Astrocyte (in vitro differentiated cells and primary cell): ENCODE results near the gene ZNF593. TPM values are rescaled to one million over a fixed set of nuclear protein-coding genes. Genes with fewer than 3 reads are reported as not detected.

ENCODE experiments used
- DNase-seq: peaks from one replicate; pipeline ENCODE4 v3.0.0-alpha.2; 2010; ENCODE audit warnings: low read depth
- FAIRE-seq: peaks from 2 replicates; lab custom pipeline; 2011; peaks lifted over from hg19 to GRCh38; lab: Jason Lieb, UNC
- H2AFZ ChIP-seq: 2 replicates; pipeline ENCODE4 v1.6.0; 2012; ENCODE audit warnings: low read depth, low read length, inconsistent platforms
- H3K27ac ChIP-seq: 2 replicates; pipeline ENCODE4 v1.5.1; 2011; ENCODE audit warnings: low read depth, low read length, inconsistent platforms
- H3K27me3 ChIP-seq: 2 replicates; pipeline ENCODE4 v1.6.0; 2011; ENCODE audit warnings: low read length, inconsistent platforms; ENCODE audit not compliant: insufficient read depth
- H3K36me3 ChIP-seq: 2 replicates; pipeline ENCODE4 v1.5.1; 2011; ENCODE audit warnings: low read length, inconsistent platforms; ENCODE audit not compliant: insufficient read depth
- H3K4me1 ChIP-seq: 2 replicates; pipeline ENCODE4 v1.5.1; 2011; ENCODE audit warnings: low read length, inconsistent platforms; ENCODE audit not compliant: insufficient read depth
- H3K4me2 ChIP-seq: 2 replicates; pipeline ENCODE4 v1.6.0; 2012; ENCODE audit warnings: low read length, inconsistent platforms
- H3K4me3 ChIP-seq: 2 replicates; pipeline ENCODE4 v1.5.1; 2011; ENCODE audit warnings: low read depth, mild to moderate bottlenecking, low read length, inconsistent platforms; ENCODE audit not compliant: insufficient read depth
- H3K79me2 ChIP-seq: 2 replicates; pipeline ENCODE4 v1.6.0; 2012; ENCODE audit warnings: mild to moderate bottlenecking, low read length, inconsistent platforms; ENCODE audit not compliant: insufficient read depth
- H3K9ac ChIP-seq: 2 replicates; pipeline ENCODE4 v1.6.0; 2012; ENCODE audit warnings: mild to moderate bottlenecking, low read length, inconsistent platforms
- H3K9me3 ChIP-seq: 2 replicates; pipeline ENCODE4 v1.5.1; 2012; ENCODE audit warnings: low read depth, mild to moderate bottlenecking, low read length, inconsistent platforms; ENCODE audit not compliant: insufficient read depth
- H4K20me1 ChIP-seq: 2 replicates; pipeline ENCODE4 v1.6.0; 2012; ENCODE audit warnings: low read length, inconsistent platforms; ENCODE audit not compliant: insufficient read depth
- H3K27ac Mint-ChIP-seq: one replicate; pipeline ENCODE4 v1.8.0; 2021; ENCODE audit warnings: mild to moderate bottlenecking, mixed read lengths; ENCODE audit not compliant: unreplicated experiment
- H3K27me3 Mint-ChIP-seq: one replicate; pipeline ENCODE4 v1.8.0; 2021; ENCODE audit warnings: low read depth, mixed read lengths; ENCODE audit not compliant: unreplicated experiment
- H3K36me3 Mint-ChIP-seq: one replicate; pipeline ENCODE4 v1.8.0; 2021; ENCODE audit warnings: low read depth, mixed read lengths; ENCODE audit not compliant: unreplicated experiment
- H3K4me1 Mint-ChIP-seq: one replicate; pipeline ENCODE4 v1.8.0; 2021; ENCODE audit warnings: low read depth, mixed read lengths; ENCODE audit not compliant: unreplicated experiment
- H3K4me3 Mint-ChIP-seq: one replicate; pipeline ENCODE4 v1.8.0; 2021; ENCODE audit warnings: mild to moderate bottlenecking, moderate library complexity, mixed read lengths; ENCODE audit not compliant: unreplicated experiment
- H3K9me3 Mint-ChIP-seq: one replicate; pipeline ENCODE4 v1.8.0; 2021; ENCODE audit warnings: mild to moderate bottlenecking, mixed read lengths; ENCODE audit not compliant: unreplicated experiment
- EZH2 ChIP-seq: IDR thresholded peaks from 2 replicates; pipeline ENCODE4 v1.6.1; 2012; ENCODE audit warnings: mild to moderate bottlenecking, low read length, inconsistent platforms; ENCODE audit not compliant: insufficient read depth
- total RNA-seq: library from RNA; stranded (reverse); gene quantifications from 2 replicates; pipeline ENCODE4 v1.2.1, GENCODE V29; 2021
- TF ChIP-seq, protein P1 (sequence below): IDR thresholded peaks from 2 replicates; pipeline ENCODE4 v1.5.1; 2011; ENCODE audit warnings: low read depth, mild to moderate bottlenecking, inconsistent platforms, low read length, moderate library complexity; ENCODE audit not compliant: insufficient read depth

The ZNF593 gene
- total RNA-seq, 1 donor from 2014 or later, result 34.4 TPM

- Histone ChIP-seq H3K4me2 (peak overlapping the region; percentile 80), H3K9me3 (no peaks in the 10 kb centered on the region), H3K4me1 (peaks cover 18% of the 10 kb centered on the region), H3K27ac (no peak overlapping the region), H3K36me3 (no peaks in the 10 kb centered on the region), H3K27me3 (peaks cover 2% of the 10 kb centered on the region), H3K9ac (peak overlapping the region; percentile 54), H2AFZ (peak overlapping the region; percentile 56), H3K4me3 (peak overlapping the region; percentile 23), H3K79me2 (no peaks in the 10 kb centered on the region), H4K20me1 (no peaks in the 10 kb centered on the region)
- H3K36me3 Mint-ChIP-seq, result no peaks in the 10 kb centered on the region
- FAIRE-seq (no peak), DNase-seq (no peak)
- TF ChIP-seq, protein P1, sequence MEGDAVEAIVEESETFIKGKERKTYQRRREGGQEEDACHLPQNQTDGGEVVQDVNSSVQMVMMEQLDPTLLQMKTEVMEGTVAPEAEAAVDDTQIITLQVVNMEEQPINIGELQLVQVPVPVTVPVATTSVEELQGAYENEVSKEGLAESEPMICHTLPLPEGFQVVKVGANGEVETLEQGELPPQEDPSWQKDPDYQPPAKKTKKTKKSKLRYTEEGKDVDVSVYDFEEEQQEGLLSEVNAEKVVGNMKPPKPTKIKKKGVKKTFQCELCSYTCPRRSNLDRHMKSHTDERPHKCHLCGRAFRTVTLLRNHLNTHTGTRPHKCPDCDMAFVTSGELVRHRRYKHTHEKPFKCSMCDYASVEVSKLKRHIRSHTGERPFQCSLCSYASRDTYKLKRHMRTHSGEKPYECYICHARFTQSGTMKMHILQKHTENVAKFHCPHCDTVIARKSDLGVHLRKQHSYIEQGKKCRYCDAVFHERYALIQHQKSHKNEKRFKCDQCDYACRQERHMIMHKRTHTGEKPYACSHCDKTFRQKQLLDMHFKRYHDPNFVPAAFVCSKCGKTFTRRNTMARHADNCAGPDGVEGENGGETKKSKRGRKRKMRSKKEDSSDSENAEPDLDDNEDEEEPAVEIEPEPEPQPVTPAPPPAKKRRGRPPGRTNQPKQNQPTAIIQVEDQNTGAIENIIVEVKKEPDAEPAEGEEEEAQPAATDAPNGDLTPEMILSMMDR, result peak; percentile 9
- no peak for TF ChIP-seq EZH2
- no peaks in the 10 kb centered on the region for H3K9me3 Mint-ChIP-seq
- H3K4me3 Mint-ChIP-seq, result peak overlapping the region; percentile 72
- H3K27ac Mint-ChIP-seq, result peak overlapping the region; percentile 75
- H3K4me1 Mint-ChIP-seq, result peaks cover 13% of the 10 kb centered on the region
- peaks cover 4% of the 10 kb centered on the region for H3K27me3 Mint-ChIP-seq
Measured at GRCh38 chr1:26164036-26164860, 5.5 kb upstream of the ZNF593 start.

DNA sequence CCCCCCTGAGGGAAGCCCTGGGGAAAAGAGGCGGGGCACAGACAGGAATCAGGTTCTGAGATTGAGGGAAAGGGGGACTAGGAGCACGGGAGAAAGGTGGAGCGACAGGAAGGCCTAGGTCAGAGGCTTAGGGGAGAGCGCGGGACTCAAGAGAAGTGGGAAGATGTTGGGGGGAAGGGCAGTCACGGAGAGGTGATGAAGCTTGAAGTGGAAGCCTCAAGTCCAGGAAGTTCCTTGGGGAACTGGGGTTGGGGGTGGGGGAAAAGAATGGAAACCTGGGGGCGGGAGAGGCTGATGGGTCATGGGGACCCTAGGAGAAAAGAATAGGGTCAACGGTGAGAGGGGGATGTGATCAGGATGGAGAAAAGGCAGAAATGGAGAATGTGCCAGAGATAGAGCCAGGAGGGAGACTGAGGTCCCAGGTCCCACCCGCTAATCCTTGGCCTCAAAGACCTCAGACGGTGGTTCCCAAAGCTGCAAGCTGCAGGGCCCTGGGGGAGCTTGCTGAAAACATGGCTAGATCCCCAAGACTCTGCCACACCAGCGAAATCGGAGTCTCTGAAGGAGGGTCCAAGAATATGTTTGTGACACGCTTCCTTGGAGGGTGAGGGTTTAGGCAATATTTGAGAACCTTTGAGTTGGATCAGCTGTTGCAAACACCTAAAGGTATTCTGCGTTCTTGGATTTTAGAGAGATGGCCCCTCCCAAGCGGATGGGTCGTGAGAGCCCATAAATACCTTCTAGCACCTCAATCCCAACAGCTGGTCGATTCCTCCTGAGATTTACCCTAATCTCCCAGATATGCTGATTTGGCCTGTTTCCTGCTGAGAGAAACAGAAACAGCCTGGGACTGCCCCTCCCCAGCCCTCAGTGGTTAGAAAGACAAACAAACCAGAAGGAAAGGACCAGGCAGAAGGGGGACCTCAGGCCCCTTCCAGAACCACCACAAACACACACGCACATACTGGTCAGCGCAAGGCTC is 4.6 kb upstream of the ZNF593 start:
- no peaks in the 10 kb centered on the region for H3K9me3 Mint-ChIP-seq
- Histone ChIP-seq H3K27me3 (peaks cover 2% of the 10 kb centered on the region), H3K9me3 (no peaks in the 10 kb centered on the region), H3K4me1 (peaks cover 21% of the 10 kb centered on the region), H3K79me2 (peaks cover 4% of the 10 kb centered on the region), H2AFZ (peak overlapping the region; percentile 56), H3K27ac (no peak overlapping the region), H3K4me2 (peak overlapping the region; percentile 80), H3K36me3 (no peaks in the 10 kb centered on the region), H3K9ac (peak overlapping the region; percentile 54), H3K4me3 (no peak overlapping the region), H4K20me1 (no peaks in the 10 kb centered on the region)
- no peak for DNase-seq
- FAIRE-seq, result no peak
- H3K4me3 Mint-ChIP-seq, result peak overlapping the region; percentile 72
- H3K27ac Mint-ChIP-seq, result peak overlapping the region; percentile 75
- H3K4me1 Mint-ChIP-seq, result peaks cover 9% of the 10 kb centered on the region
- H3K36me3 Mint-ChIP-seq, result no peaks in the 10 kb centered on the region
- TF ChIP-seq, protein P1, result no peak
- no peak for TF ChIP-seq EZH2
- no peaks in the 10 kb centered on the region for H3K27me3 Mint-ChIP-seq
